H1 (cell line): ENCODE data around the gene SPEM3. TPM values are rescaled to one million over a fixed set of nuclear protein-coding genes. Genes with fewer than 3 reads are reported as not detected.

Experiments
- CHD1 ChIP-seq: IDR thresholded peaks from 2 replicates; pipeline ENCODE4 v1.6.1; 2012; ENCODE audit warnings: low read depth, low read length, improper control_type of control experiment
- CHD7 ChIP-seq: fragments of 300-600 bp; sonication (generic); IDR thresholded peaks from 2 replicates; pipeline ENCODE4 v1.7.1; 2012; ENCODE audit warnings: low read length, moderate library complexity, mild to moderate bottlenecking, inconsistent platforms; ENCODE audit not compliant: insufficient replicate concordance
- CTBP2 ChIP-seq: IDR thresholded peaks from 2 replicates; pipeline ENCODE4 v1.7.0; 2011; ENCODE audit warnings: borderline replicate concordance, mild to moderate bottlenecking, moderate library complexity, mixed read lengths, low read length; ENCODE audit not compliant: insufficient read depth, insufficient read length
- FOSL1 ChIP-seq: IDR thresholded peaks from 2 replicates; pipeline ENCODE4 v1.6.1; 2011; ENCODE audit warnings: mild to moderate bottlenecking, low read depth, low read length, moderate library complexity; ENCODE audit not compliant: insufficient read depth
- POLR2AphosphoS5 ChIP-seq: IDR thresholded peaks from 2 replicates; pipeline ENCODE4 v1.6.1; 2011; ENCODE audit warnings: low read depth, low read length
- SP2 ChIP-seq: IDR thresholded peaks from 2 replicates; pipeline ENCODE4 v1.6.1; 2012; ENCODE audit warnings: mild to moderate bottlenecking, low read length, inconsistent platforms
- TCF12 ChIP-seq: IDR thresholded peaks from 2 replicates; pipeline ENCODE4 v1.6.1; 2011; ENCODE audit warnings: low read depth, mild to moderate bottlenecking, low read length
- polyA plus RNA-seq, 7 experiments: library from polyadenylated mRNA; depleted of rRNA in 3 of 7; stranded (reverse) in 5 of 7; unstranded in 2 of 7; fragments of >200 nt in 5 of 7; fragments of 200-250 nt in 2 of 7; gene quantifications; 1 replicate in 5 of 7; 2 replicates in 1 of 7; 4 replicates in 1 of 7; pipeline versions ENCODE4 v1.2.1 to v1.2.3, GENCODE V29; 2011 to 2013; ENCODE audit warnings: missing spikeins in 2 of 7, mixed read lengths in 2 of 7
- total RNA-seq: library from RNA; stranded (reverse); fragmentation: NEBNext Ultra II Directional; extraction: Animal tissue kit (Norgen Biotek cat#: 25700); gene quantifications from 2 replicates; pipeline ENCODE4 v1.2.1, GENCODE V29; 2021

The SPEM3 gene
- total and polyA plus RNA-seq, 2 of the 8 experiments (the other 6 are each of a cell fraction or from before 2014, with no cell fraction given) = 0.02 TPM; not detected in 1

DNA sequence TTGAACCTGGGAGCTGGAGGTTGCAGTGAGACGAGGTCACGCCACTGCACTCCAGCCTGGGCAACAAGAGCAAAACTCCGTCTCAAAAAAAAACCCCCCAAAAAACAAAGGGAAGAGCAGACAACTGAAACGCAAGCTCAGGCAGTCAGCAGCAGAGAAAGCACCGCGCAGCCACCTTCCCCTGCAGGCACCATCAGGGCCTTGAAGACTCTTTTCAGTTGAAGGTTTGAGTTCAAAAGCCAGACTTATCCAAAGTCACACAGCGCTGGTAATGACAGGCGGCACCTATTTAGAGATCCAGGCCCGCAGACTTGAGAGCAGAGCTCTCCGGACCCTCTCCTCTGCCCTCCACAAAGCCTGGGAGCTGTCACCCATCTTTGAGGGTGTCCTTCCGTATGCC lies 39.6 kb downstream of the SPEM3 start (continued):
- TF ChIP-seq CHD7 (no peak), POLR2AphosphoS5 (no peak), CTBP2 (no peak), CHD1 (no peak), SP2 (no peak), TCF12 (no peak), FOSL1 (no peak)
